HEK293 (cell line): ENCODE data around the gene TEAD1.
A peak's percentile ranks its signal among the peaks of the same experiment; 100 is the strongest.

Experiments
- CTCF ChIA-PET: fragments of 350-600 bp; formaldehyde crosslinking; extraction: SDS; loops from one replicate; lab custom pipeline; 2021; ENCODE audit warnings: antibody characterized with exemption; lab: Yijun Ruan, JAX
- POLR2A ChIA-PET: fragments of 300-600 bp; formaldehyde crosslinking; extraction: SDS; loops from one replicate; lab custom pipeline; 2020; ENCODE audit warnings: antibody characterized with exemption, inconsistent platforms; lab: Yijun Ruan, JAX
- H3K27ac ChIP-seq: fragments of 200-500 bp; sonication (Bioruptor generic); 2 replicates; pipeline ENCODE4 v1.5.1; 2014; ENCODE audit warnings: low read depth, low read length, control low read depth, inconsistent platforms; ENCODE audit errors: extremely low read depth
- H3K36me3 ChIP-seq, 2 experiments: fragments of 200-500 bp in 1 of 2; sonication (Bioruptor generic) in 1 of 2; 1 replicate in 1 of 2; 2 replicates in 1 of 2; pipeline ENCODE4 v1.5.1; 2014 to 2017; ENCODE audit warnings: inconsistent platforms in 2 of 2, low read length in 2 of 2; ENCODE audit not compliant: control insufficient read depth in 2 of 2, insufficient read depth in 1 of 2
- H3K4me1 ChIP-seq: fragments of 200-500 bp; sonication (Bioruptor generic); 2 replicates; pipeline ENCODE4 v1.5.1; 2014; ENCODE audit warnings: mild to moderate bottlenecking, low read length, inconsistent platforms; ENCODE audit not compliant: control insufficient read depth, insufficient read depth
- H3K4me3 ChIP-seq: 2 replicates; pipeline ENCODE4 v1.5.1; 2011; ENCODE audit warnings: low read depth, mild to moderate bottlenecking, control low read depth, low read length, moderate library complexity
- H3K9me3 ChIP-seq: fragments of 200-500 bp; sonication (Bioruptor generic); 2 replicates; pipeline ENCODE4 v1.5.1; 2014; ENCODE audit warnings: low read depth, low read length, inconsistent platforms; ENCODE audit not compliant: control insufficient read depth, insufficient read depth
- KLF10 ChIP-seq: fragments of 450-650 bp; IDR thresholded peaks from 2 replicates; pipeline ENCODE4 v1.5.1; 2018; ENCODE audit warnings: missing biosample characterization, mild to moderate bottlenecking, missing genetic modification characterization
- SALL2 ChIP-seq: fragments of 450-650 bp; formaldehyde crosslinking; IDR thresholded peaks from 2 replicates; pipeline ENCODE4 v1.5.0; 2017; ENCODE audit warnings: missing biosample characterization, mild to moderate bottlenecking, missing genetic modification characterization, borderline replicate concordance
- SETDB1 ChIP-seq: IDR thresholded peaks from one replicate; pipeline ENCODE4 v1.6.1; 2017; ENCODE audit warnings: mild to moderate bottlenecking, low read length, moderate library complexity, mixed read lengths; ENCODE audit not compliant: insufficient read length
- SP7 ChIP-seq: fragments of 450-650 bp; formaldehyde crosslinking; IDR thresholded peaks from 2 replicates; pipeline ENCODE4 v1.5.1; 2016; ENCODE audit warnings: missing biosample characterization, missing genetic modification characterization
- TCF7L2 ChIP-seq: IDR thresholded peaks from 2 replicates; pipeline ENCODE4 v1.6.1; 2011; ENCODE audit warnings: low read depth, mild to moderate bottlenecking, inconsistent platforms, low read length, moderate library complexity, borderline replicate concordance
- WT1 ChIP-seq: fragments of 450-650 bp; formaldehyde crosslinking; IDR thresholded peaks from 2 replicates; pipeline ENCODE4 v1.5.1; 2016; ENCODE audit warnings: missing biosample characterization, missing genetic modification characterization
- ZBTB1 ChIP-seq: fragments of 450-650 bp; formaldehyde crosslinking; IDR thresholded peaks from 2 replicates; pipeline ENCODE4 v1.5.1; 2016; ENCODE audit warnings: missing biosample characterization, missing genetic modification characterization
- ZNF10 ChIP-seq: fragments of 450-650 bp; formaldehyde crosslinking; IDR thresholded peaks from 2 replicates; pipeline ENCODE4 v1.5.1; 2017; ENCODE audit warnings: missing biosample characterization, missing genetic modification characterization
- ZNF133 ChIP-seq: fragments of 450-650 bp; formaldehyde crosslinking; IDR thresholded peaks from 2 replicates; pipeline ENCODE4 v1.5.1; 2016; ENCODE audit warnings: missing biosample characterization, missing genetic modification characterization
- ZNF146 ChIP-seq: fragments of 450-650 bp; formaldehyde crosslinking; IDR thresholded peaks from 2 replicates; pipeline ENCODE4 v1.5.1; 2016; ENCODE audit warnings: missing biosample characterization, missing genetic modification characterization
- ZNF169 ChIP-seq: fragments of 450-650 bp; formaldehyde crosslinking; IDR thresholded peaks from 2 replicates; pipeline ENCODE4 v1.5.1; 2016; ENCODE audit warnings: missing biosample characterization, missing genetic modification characterization
- ZNF202 ChIP-seq: fragments of 450-650 bp; formaldehyde crosslinking; IDR thresholded peaks from 2 replicates; pipeline ENCODE4 v1.5.1; 2016; ENCODE audit warnings: missing biosample characterization, missing genetic modification characterization, borderline replicate concordance
- ZNF214 ChIP-seq: fragments of 450-650 bp; formaldehyde crosslinking; IDR thresholded peaks from 2 replicates; pipeline ENCODE4 v1.5.1; 2017; ENCODE audit warnings: missing biosample characterization, mild to moderate bottlenecking, missing genetic modification characterization, borderline replicate concordance
- ZNF394 ChIP-seq: fragments of 450-650 bp; formaldehyde crosslinking; IDR thresholded peaks from 2 replicates; pipeline ENCODE4 v1.5.1; 2016; ENCODE audit warnings: missing biosample characterization, missing genetic modification characterization, mild to moderate bottlenecking, moderate library complexity, borderline replicate concordance
- ZNF561 ChIP-seq: fragments of 450-650 bp; IDR thresholded peaks from 2 replicates; pipeline ENCODE4 v1.5.1; 2018; ENCODE audit warnings: missing biosample characterization, missing genetic modification characterization, borderline replicate concordance
- ZNF624 ChIP-seq: fragments of 450-650 bp; formaldehyde crosslinking; IDR thresholded peaks from 2 replicates; pipeline ENCODE4 v1.5.1; 2017; ENCODE audit warnings: missing biosample characterization, missing genetic modification characterization
- ZNF626 ChIP-seq: fragments of 450-650 bp; sonication (Bioruptor Pico); formaldehyde crosslinking; IDR thresholded peaks from 2 replicates; pipeline ENCODE4 v1.5.1; 2018; ENCODE audit warnings: missing biosample characterization, missing genetic modification characterization, inconsistent platforms
- ZNF785 ChIP-seq: fragments of 450-650 bp; formaldehyde crosslinking; IDR thresholded peaks from 2 replicates; pipeline ENCODE4 v1.5.1; 2016; ENCODE audit warnings: missing biosample characterization, missing genetic modification characterization
- TF ChIP-seq, protein P1 (sequence below): fragments of 450-650 bp; formaldehyde crosslinking; conservative IDR thresholded peaks from 2 replicates; pipeline ENCODE4 v1.5.1; 2016; ENCODE audit warnings: low read depth, missing biosample characterization, missing genetic modification characterization
- TF ChIP-seq, protein P2 (sequence below): fragments of 450-650 bp; formaldehyde crosslinking; IDR thresholded peaks from 2 replicates; pipeline ENCODE4 v1.5.1; 2016; ENCODE audit warnings: missing biosample characterization, missing genetic modification characterization
- TF ChIP-seq, protein P3 (sequence below): fragments of 450-650 bp; formaldehyde crosslinking; IDR thresholded peaks from 2 replicates; pipeline ENCODE4 v1.5.0; 2017; ENCODE audit warnings: missing biosample characterization, missing genetic modification characterization, borderline replicate concordance
- TF ChIP-seq, protein P4 (sequence below): fragments of 450-650 bp; formaldehyde crosslinking; IDR thresholded peaks from 2 replicates; pipeline ENCODE4 v1.5.1; 2016; ENCODE audit warnings: missing biosample characterization, missing genetic modification characterization, borderline replicate concordance

Gene TEAD1

DNA sequence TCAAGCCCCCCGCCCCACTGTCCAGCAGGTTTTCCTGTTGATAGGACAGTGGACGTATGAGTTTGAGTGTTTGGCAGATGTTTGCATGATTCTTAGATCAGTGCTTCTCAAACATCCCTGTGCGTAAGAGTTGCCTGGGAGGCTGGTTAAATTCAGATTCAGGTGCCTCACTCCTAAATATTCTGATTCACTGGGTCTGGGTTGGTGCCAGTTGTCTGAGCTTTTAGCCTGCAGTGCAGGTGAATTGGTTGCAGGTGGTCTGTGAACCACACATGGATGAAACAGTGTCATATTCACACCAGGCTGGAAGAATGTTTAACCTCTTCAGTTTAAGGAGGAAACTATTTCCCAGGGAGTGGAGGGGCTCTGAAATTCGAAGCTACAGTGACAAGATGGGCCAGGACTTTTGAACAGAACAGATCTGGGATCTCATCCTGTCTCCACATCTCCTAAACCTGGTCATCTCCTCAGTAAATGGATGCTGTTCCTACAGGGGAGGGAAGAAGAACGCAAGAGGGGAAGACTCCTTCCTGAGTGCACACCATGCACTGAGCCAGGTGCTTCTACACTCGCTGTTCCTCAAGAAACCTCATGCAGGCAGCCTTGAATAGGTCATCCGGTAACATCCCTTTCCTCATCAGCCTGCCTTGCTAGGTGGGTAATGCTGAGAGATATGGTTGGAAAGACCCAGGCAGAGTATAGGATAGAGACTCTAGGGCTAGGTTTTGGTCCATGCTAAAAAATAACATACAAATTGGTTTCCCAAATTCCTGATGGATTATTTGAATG, 47.8 kb downstream of the TEAD1 start (continued):
- TF ChIP-seq ZBTB1 (tag by site-specific recombination) = no peak

DNA sequence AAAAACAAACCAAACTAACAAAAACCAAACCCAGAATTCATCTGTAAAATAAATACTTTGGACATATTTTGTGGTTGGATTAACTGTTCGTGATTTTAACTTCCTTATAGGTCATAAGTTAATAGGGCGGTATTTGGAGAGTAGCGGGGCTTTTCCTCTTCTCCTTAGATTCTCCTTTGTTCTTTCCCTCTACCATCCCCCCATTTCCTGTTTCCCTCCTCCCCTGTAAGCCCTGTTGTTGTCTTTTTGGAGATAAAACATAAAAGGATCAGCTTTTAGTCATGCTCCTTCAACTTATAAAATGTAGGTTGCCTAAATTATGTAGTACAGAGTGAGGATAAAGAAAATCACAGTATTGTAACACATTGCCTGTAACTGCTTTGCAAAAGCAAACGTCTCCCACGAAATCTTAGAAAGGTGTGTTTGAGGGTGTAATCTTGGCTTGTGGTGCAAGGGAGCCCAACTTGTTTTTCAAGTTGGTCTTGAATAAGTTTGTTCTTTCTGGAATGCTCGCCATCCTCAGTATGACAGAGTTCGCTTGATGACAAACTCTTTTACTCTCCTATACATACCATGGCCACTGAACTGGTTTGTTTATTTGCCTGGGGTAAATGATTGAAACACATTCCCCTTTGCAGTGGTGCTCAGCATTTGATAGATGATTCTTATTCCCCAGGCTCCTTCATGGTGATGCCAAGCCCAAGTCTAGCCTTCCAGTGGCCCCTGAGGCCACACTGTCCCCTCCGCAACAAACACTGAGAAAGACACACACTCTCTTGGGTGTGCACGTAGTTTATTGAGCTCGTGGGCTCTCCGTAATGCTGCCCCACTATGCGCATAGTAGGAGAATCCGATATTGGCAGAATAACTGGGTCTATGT, 49.4 kb downstream of the TEAD1 start:
- Histone ChIP-seq H3K4me1 (peaks cover 9% of the 10 kb centered on the region), H3K27ac (peak overlapping the region; percentile 35; the same call in 1 of the 2 replicates), H3K4me3 (peak overlapping the region; percentile 5; the same call in 1 of the 2 replicates), H3K36me3 (no peaks in the 10 kb centered on the region), H3K9me3 (no peaks in the 10 kb centered on the region)
- ChIA-PET CTCF (interaction anchor here (0.5 kb wide), 1 partner anchor 237 kb away, joined by 3 read pairs; no protein-coding TSS in a partner anchor), POLR2A (interaction anchor here (1.2 kb wide), 1 partner anchor 23 kb away, joined by 4 read pairs; no protein-coding TSS in a partner anchor)
- TF ChIP-seq, protein P1, sequence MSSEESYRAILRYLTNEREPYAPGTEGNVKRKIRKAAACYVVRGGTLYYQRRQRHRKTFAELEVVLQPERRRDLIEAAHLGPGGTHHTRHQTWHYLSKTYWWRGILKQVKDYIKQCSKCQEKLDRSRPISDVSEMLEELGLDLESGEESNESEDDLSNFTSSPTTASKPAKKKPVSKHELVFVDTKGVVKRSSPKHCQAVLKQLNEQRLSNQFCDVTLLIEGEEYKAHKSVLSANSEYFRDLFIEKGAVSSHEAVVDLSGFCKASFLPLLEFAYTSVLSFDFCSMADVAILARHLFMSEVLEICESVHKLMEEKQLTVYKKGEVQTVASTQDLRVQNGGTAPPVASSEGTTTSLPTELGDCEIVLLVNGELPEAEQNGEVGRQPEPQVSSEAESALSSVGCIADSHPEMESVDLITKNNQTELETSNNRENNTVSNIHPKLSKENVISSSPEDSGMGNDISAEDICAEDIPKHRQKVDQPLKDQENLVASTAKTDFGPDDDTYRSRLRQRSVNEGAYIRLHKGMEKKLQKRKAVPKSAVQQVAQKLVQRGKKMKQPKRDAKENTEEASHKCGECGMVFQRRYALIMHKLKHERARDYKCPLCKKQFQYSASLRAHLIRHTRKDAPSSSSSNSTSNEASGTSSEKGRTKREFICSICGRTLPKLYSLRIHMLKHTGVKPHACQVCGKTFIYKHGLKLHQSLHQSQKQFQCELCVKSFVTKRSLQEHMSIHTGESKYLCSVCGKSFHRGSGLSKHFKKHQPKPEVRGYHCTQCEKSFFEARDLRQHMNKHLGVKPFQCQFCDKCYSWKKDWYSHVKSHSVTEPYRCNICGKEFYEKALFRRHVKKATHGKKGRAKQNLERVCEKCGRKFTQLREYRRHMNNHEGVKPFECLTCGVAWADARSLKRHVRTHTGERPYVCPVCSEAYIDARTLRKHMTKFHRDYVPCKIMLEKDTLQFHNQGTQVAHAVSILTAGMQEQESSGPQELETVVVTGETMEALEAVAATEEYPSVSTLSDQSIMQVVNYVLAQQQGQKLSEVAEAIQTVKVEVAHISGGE (tag by site-specific recombination) = no peak
- TF ChIP-seq ZNF214 (tag by site-specific recombination) (no peak), SP7 (tag by site-specific recombination) (peak; percentile 15; the same call in 1 of the 2 replicates), SALL2 (no peak), ZNF169 (tag by site-specific recombination) (no peak), ZNF785 (tag by site-specific recombination) (no peak), SETDB1 (no peak), ZNF624 (no peak), KLF10 (tag by site-specific recombination) (no peak), ZNF146 (tag by site-specific recombination) (no peak), ZNF394 (peak; percentile 67; the same call in 1 of the 2 replicates), ZNF133 (tag by site-specific recombination) (no peak), ZNF10 (tag by site-specific recombination) (no peak), ZNF626 (tag by site-specific recombination) (no peak), TCF7L2 (peak; percentile 93), ZNF561 (tag by site-specific recombination) (no peak), ZNF202 (tag by site-specific recombination) (no peak), WT1 (tag by site-specific recombination) (no peak)
- TF ChIP-seq, protein P2, sequence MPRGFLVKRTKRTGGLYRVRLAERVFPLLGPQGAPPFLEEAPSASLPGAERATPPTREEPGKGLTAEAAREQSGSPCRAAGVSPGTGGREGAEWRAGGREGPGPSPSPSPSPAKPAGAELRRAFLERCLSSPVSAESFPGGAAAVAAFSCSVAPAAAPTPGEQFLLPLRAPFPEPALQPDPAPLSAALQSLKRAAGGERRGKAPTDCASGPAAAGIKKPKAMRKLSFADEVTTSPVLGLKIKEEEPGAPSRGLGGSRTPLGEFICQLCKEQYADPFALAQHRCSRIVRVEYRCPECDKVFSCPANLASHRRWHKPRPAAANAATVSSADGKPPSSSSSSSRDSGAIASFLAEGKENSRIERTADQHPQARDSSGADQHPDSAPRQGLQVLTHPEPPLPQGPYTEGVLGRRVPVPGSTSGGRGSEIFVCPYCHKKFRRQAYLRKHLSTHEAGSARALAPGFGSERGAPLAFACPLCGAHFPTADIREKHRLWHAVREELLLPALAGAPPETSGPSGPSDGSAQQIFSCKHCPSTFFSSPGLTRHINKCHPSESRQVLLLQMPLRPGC (tag by site-specific recombination) = no peak
- TF ChIP-seq, protein P3, sequence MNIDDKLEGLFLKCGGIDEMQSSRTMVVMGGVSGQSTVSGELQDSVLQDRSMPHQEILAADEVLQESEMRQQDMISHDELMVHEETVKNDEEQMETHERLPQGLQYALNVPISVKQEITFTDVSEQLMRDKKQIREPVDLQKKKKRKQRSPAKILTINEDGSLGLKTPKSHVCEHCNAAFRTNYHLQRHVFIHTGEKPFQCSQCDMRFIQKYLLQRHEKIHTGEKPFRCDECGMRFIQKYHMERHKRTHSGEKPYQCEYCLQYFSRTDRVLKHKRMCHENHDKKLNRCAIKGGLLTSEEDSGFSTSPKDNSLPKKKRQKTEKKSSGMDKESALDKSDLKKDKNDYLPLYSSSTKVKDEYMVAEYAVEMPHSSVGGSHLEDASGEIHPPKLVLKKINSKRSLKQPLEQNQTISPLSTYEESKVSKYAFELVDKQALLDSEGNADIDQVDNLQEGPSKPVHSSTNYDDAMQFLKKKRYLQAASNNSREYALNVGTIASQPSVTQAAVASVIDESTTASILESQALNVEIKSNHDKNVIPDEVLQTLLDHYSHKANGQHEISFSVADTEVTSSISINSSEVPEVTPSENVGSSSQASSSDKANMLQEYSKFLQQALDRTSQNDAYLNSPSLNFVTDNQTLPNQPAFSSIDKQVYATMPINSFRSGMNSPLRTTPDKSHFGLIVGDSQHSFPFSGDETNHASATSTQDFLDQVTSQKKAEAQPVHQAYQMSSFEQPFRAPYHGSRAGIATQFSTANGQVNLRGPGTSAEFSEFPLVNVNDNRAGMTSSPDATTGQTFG (tag by site-specific recombination) = no peak
- TF ChIP-seq, protein P4, sequence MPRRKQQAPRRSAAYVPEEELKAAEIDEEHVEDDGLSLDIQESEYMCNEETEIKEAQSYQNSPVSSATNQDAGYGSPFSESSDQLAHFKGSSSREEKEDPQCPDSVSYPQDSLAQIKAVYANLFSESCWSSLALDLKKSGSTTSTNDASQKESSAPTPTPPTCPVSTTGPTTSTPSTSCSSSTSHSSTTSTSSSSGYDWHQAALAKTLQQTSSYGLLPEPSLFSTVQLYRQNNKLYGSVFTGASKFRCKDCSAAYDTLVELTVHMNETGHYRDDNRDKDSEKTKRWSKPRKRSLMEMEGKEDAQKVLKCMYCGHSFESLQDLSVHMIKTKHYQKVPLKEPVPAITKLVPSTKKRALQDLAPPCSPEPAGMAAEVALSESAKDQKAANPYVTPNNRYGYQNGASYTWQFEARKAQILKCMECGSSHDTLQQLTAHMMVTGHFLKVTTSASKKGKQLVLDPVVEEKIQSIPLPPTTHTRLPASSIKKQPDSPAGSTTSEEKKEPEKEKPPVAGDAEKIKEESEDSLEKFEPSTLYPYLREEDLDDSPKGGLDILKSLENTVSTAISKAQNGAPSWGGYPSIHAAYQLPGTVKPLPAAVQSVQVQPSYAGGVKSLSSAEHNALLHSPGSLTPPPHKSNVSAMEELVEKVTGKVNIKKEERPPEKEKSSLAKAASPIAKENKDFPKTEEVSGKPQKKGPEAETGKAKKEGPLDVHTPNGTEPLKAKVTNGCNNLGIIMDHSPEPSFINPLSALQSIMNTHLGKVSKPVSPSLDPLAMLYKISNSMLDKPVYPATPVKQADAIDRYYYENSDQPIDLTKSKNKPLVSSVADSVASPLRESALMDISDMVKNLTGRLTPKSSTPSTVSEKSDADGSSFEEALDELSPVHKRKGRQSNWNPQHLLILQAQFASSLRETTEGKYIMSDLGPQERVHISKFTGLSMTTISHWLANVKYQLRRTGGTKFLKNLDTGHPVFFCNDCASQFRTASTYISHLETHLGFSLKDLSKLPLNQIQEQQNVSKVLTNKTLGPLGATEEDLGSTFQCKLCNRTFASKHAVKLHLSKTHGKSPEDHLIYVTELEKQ (tag by site-specific recombination) = no peak
